Measurements from ENCODE around the gene PLN.

The PLN gene

GRCh38 chr6:118580585-118581419, 32.7 kb downstream of the PLN start:
- Histone ChIP-seq H3K27ac (ENCODE audit: low read length) (peak overlapping the region; percentile 19), H3K9me3 (ENCODE audit: control insufficient read depth in 1 of 2, low read length in 2 of 2) (peaks cover 0 to 13% of the 10 kb centered on the region in 2 donors), H3K4me3 (ENCODE audit: low read depth in 1 of 2, low read length in 2 of 2) (no peak overlapping the region), H3K4me1 (ENCODE audit: control insufficient read depth in 1 of 2, insufficient read depth in 2 of 2, low read length in 2 of 2) (no peaks in the 10 kb centered on the region), H3K36me3 (ENCODE audit: control insufficient read depth in 1 of 2, insufficient read depth in 2 of 2, low read length in 2 of 2) (no peaks in the 10 kb centered on the region), H3K27me3 (ENCODE audit: low read depth, low read length) (no peaks in the 10 kb centered on the region)

GRCh38 chr6:118581489-118581959, 33.4 kb downstream of the PLN start:
- no peaks in the 10 kb centered on the region for H3K27me3 ChIP-seq (ENCODE audit: low read depth, low read length)
- no peak overlapping the region for H3K4me3 ChIP-seq (ENCODE audit: low read depth in 1 of 2, low read length in 2 of 2)
- no peaks in the 10 kb centered on the region for H3K36me3 ChIP-seq (ENCODE audit: control insufficient read depth in 1 of 2, insufficient read depth in 2 of 2, low read length in 2 of 2)
- H3K27ac ChIP-seq (ENCODE audit: low read length) = peak overlapping the region; percentile 19
- H3K9me3 ChIP-seq (ENCODE audit: control insufficient read depth in 1 of 2, low read length in 2 of 2) = peaks cover 0 to 13% of the 10 kb centered on the region in 2 donors
- H3K4me1 ChIP-seq (ENCODE audit: control insufficient read depth in 1 of 2, insufficient read depth in 2 of 2, low read length in 2 of 2) = peaks cover 0 to 2% of the 10 kb centered on the region in 2 donors

- Histone ChIP-seq H3K4me3 (ENCODE audit: low read depth in 1 of 2, low read length in 2 of 2) (no peak overlapping the region), H3K27ac (ENCODE audit: low read length) (no peak overlapping the region), H3K27me3 (ENCODE audit: low read depth, low read length) (no peaks in the 10 kb centered on the region), H3K9me3 (ENCODE audit: control insufficient read depth in 1 of 2, low read length in 2 of 2) (no peaks in the 10 kb centered on the region), H3K4me1 (ENCODE audit: control insufficient read depth in 1 of 2, insufficient read depth in 2 of 2, low read length in 2 of 2) (peaks cover 4% of the 10 kb centered on the region in 2 donors), H3K36me3 (ENCODE audit: control insufficient read depth in 1 of 2, insufficient read depth in 2 of 2, low read length in 2 of 2) (no peaks in the 10 kb centered on the region)
Observed at GRCh38 chr6:118584911-118585310, 36.8 kb downstream of the PLN start.

GRCh38 chr6:118586746-118587485, 38.8 kb downstream of the PLN start:
- no peaks in the 10 kb centered on the region for H3K27me3 ChIP-seq (ENCODE audit: low read depth, low read length)
- no peaks in the 10 kb centered on the region for H3K9me3 ChIP-seq (ENCODE audit: control insufficient read depth in 1 of 2, low read length in 2 of 2)
- no peaks in the 10 kb centered on the region for H3K36me3 ChIP-seq (ENCODE audit: control insufficient read depth in 1 of 2, insufficient read depth in 2 of 2, low read length in 2 of 2)
- H3K27ac ChIP-seq (ENCODE audit: low read length) = no peak overlapping the region
- no peak overlapping the region for H3K4me3 ChIP-seq (ENCODE audit: low read depth in 1 of 2, low read length in 2 of 2)
- H3K4me1 ChIP-seq (ENCODE audit: control insufficient read depth in 1 of 2, insufficient read depth in 2 of 2, low read length in 2 of 2) = peaks cover 4 to 10% of the 10 kb centered on the region in 2 donors

- Histone ChIP-seq H3K27ac (ENCODE audit: low read length) (no peak overlapping the region), H3K9me3 (ENCODE audit: control insufficient read depth in 1 of 2, low read length in 2 of 2) (no peaks in the 10 kb centered on the region), H3K36me3 (ENCODE audit: control insufficient read depth in 1 of 2, insufficient read depth in 2 of 2, low read length in 2 of 2) (no peaks in the 10 kb centered on the region), H3K27me3 (ENCODE audit: low read depth, low read length) (no peaks in the 10 kb centered on the region), H3K4me1 (ENCODE audit: control insufficient read depth in 1 of 2, insufficient read depth in 2 of 2, low read length in 2 of 2) (peaks cover 4 to 10% of the 10 kb centered on the region in 2 donors), H3K4me3 (ENCODE audit: low read depth in 1 of 2, low read length in 2 of 2) (no peak overlapping the region)
Observed at GRCh38 chr6:118588626-118589025, 40.5 kb downstream of the PLN start.

- peaks cover 4 to 10% of the 10 kb centered on the region in 2 donors for H3K4me1 ChIP-seq (ENCODE audit: control insufficient read depth in 1 of 2, insufficient read depth in 2 of 2, low read length in 2 of 2)
- H3K27ac ChIP-seq (ENCODE audit: low read length) = no peak overlapping the region
- H3K27me3 ChIP-seq (ENCODE audit: low read depth, low read length) = no peaks in the 10 kb centered on the region
- no peak overlapping the region for H3K4me3 ChIP-seq (ENCODE audit: low read depth in 1 of 2, low read length in 2 of 2)
- H3K36me3 ChIP-seq (ENCODE audit: control insufficient read depth in 1 of 2, insufficient read depth in 2 of 2, low read length in 2 of 2) = no peaks in the 10 kb centered on the region
- no peaks in the 10 kb centered on the region for H3K9me3 ChIP-seq (ENCODE audit: control insufficient read depth in 1 of 2, low read length in 2 of 2)
Observed at GRCh38 chr6:118589186-118589585, 41.1 kb downstream of the PLN start.

GRCh38 chr6:118589649-118590365, 41.7 kb downstream of the PLN start:
- Histone ChIP-seq H3K27me3 (ENCODE audit: low read depth, low read length) (no peaks in the 10 kb centered on the region), H3K36me3 (ENCODE audit: control insufficient read depth in 1 of 2, insufficient read depth in 2 of 2, low read length in 2 of 2) (no peaks in the 10 kb centered on the region), H3K9me3 (ENCODE audit: control insufficient read depth in 1 of 2, low read length in 2 of 2) (no peaks in the 10 kb centered on the region), H3K4me1 (ENCODE audit: control insufficient read depth in 1 of 2, insufficient read depth in 2 of 2, low read length in 2 of 2) (peaks cover 4 to 10% of the 10 kb centered on the region in 2 donors), H3K4me3 (ENCODE audit: low read depth in 1 of 2, low read length in 2 of 2) (no peak overlapping the region), H3K27ac (ENCODE audit: low read length) (no peak overlapping the region)

- Histone ChIP-seq H3K27me3 (ENCODE audit: low read depth, low read length) (no peaks in the 10 kb centered on the region), H3K9me3 (ENCODE audit: control insufficient read depth in 1 of 2, low read length in 2 of 2) (no peaks in the 10 kb centered on the region), H3K27ac (ENCODE audit: low read length) (no peak overlapping the region), H3K36me3 (ENCODE audit: control insufficient read depth in 1 of 2, insufficient read depth in 2 of 2, low read length in 2 of 2) (no peaks in the 10 kb centered on the region), H3K4me3 (ENCODE audit: low read depth in 1 of 2, low read length in 2 of 2) (no peak overlapping the region), H3K4me1 (ENCODE audit: control insufficient read depth in 1 of 2, insufficient read depth in 2 of 2, low read length in 2 of 2) (peaks cover 0 to 10% of the 10 kb centered on the region in 2 donors)
Observed at GRCh38 chr6:118591897-118592296, 43.8 kb downstream of the PLN start.

GRCh38 chr6:118594877-118595276, 46.8 kb downstream of the PLN start:
- Histone ChIP-seq H3K4me3 (ENCODE audit: low read depth in 1 of 2, low read length in 2 of 2) (no peak overlapping the region), H3K4me1 (ENCODE audit: control insufficient read depth in 1 of 2, insufficient read depth in 2 of 2, low read length in 2 of 2) (peaks cover 0 to 10% of the 10 kb centered on the region in 2 donors), H3K27ac (ENCODE audit: low read length) (no peak overlapping the region), H3K9me3 (ENCODE audit: control insufficient read depth in 1 of 2, low read length in 2 of 2) (no peaks in the 10 kb centered on the region), H3K36me3 (ENCODE audit: control insufficient read depth in 1 of 2, insufficient read depth in 2 of 2, low read length in 2 of 2) (no peaks in the 10 kb centered on the region), H3K27me3 (ENCODE audit: low read depth, low read length) (no peaks in the 10 kb centered on the region)

GRCh38 chr6:118596774-118597320, 48.8 kb downstream of the PLN start:
- Histone ChIP-seq H3K27ac (ENCODE audit: low read length) (no peak overlapping the region), H3K27me3 (ENCODE audit: low read depth, low read length) (no peaks in the 10 kb centered on the region), H3K4me3 (ENCODE audit: low read depth in 1 of 2, low read length in 2 of 2) (no peak overlapping the region), H3K36me3 (ENCODE audit: control insufficient read depth in 1 of 2, insufficient read depth in 2 of 2, low read length in 2 of 2) (no peaks in the 10 kb centered on the region), H3K4me1 (ENCODE audit: control insufficient read depth in 1 of 2, insufficient read depth in 2 of 2, low read length in 2 of 2) (peaks cover 0 to 4% of the 10 kb centered on the region in 2 donors), H3K9me3 (ENCODE audit: control insufficient read depth in 1 of 2, low read length in 2 of 2) (no peaks in the 10 kb centered on the region)

- no peak overlapping the region for H3K4me3 ChIP-seq (ENCODE audit: low read depth in 1 of 2, low read length in 2 of 2)
- H3K9me3 ChIP-seq (ENCODE audit: control insufficient read depth in 1 of 2, low read length in 2 of 2) = no peaks in the 10 kb centered on the region
- peaks cover 0 to 4% of the 10 kb centered on the region in 2 donors for H3K4me1 ChIP-seq (ENCODE audit: control insufficient read depth in 1 of 2, insufficient read depth in 2 of 2, low read length in 2 of 2)
- no peak overlapping the region for H3K27ac ChIP-seq (ENCODE audit: low read length)
- no peaks in the 10 kb centered on the region for H3K36me3 ChIP-seq (ENCODE audit: control insufficient read depth in 1 of 2, insufficient read depth in 2 of 2, low read length in 2 of 2)
- H3K27me3 ChIP-seq (ENCODE audit: low read depth, low read length) = no peaks in the 10 kb centered on the region
Observed at GRCh38 chr6:118597636-118598035, 49.5 kb downstream of the PLN start.
